T-cell (primary cell): ENCODE data around the gene TSPAN18. TPM values are rescaled to one million over a fixed set of nuclear protein-coding genes. Genes with fewer than 3 reads are reported as not detected.

ENCODE experiments used
- ATAC-seq, 4 experiments: fragments of 200-7000 bp in 3 of 4; fragments of 150-1000 bp in 1 of 4; cut with Tn5 transposase; replicated peaks in 1 of 4; 1 replicate in 3 of 4; 2 replicates in 1 of 4; pipeline ENCODE4 v1.10.0; 2021; ENCODE audit warnings: moderate library complexity in 3 of 4, mild to moderate bottlenecking in 2 of 4, moderate number of reproducible peaks in 1 of 4
- CTCF ChIA-PET, 2 donors: fragments of 300-600 bp; sonication (Branson Sonifier 250); formaldehyde crosslinking; loops; one replicate each; lab custom pipeline; 2022; ENCODE audit warnings: antibody characterized with exemption in 2 of 2; lab: Charles Lee
- POLR2A ChIA-PET, 2 donors: fragments of 300-600 bp; sonication (Branson Sonifier 250); formaldehyde crosslinking; loops; one replicate each; lab custom pipeline; 2022; ENCODE audit warnings: antibody characterized with exemption in 2 of 2; lab: Charles Lee
- DNase-seq, 35 experiments: peaks; one replicate each; pipeline versions ENCODE4 v3.0.0 to v3.0.0-alpha.2; 2013 to 2023
- H3K27ac ChIP-seq: one replicate; pipeline ENCODE4 v1.5.1; 2013; ENCODE audit warnings: low read length
- H3K27me3 ChIP-seq, 2 experiments: replicated peaks in 1 of 2; 1 replicate in 1 of 2; 2 replicates in 1 of 2; pipeline versions ENCODE4 v1.6.1 to v1.7.0; 2013; ENCODE audit warnings: low read length in 1 of 2, mixed read lengths in 1 of 2; ENCODE audit not compliant: control insufficient read depth in 2 of 2, insufficient read depth in 2 of 2; ENCODE audit errors: extremely low read depth in 1 of 2
- H3K36me3 ChIP-seq, 2 donors: 1 replicate in 1 of 2; 2 replicates in 1 of 2; pipeline versions ENCODE4 v1.6.1 to v1.7.0; 2013; ENCODE audit warnings: low read length in 1 of 2; ENCODE audit not compliant: control insufficient read depth in 2 of 2, insufficient read depth in 1 of 2; ENCODE audit errors: extremely low read depth in 1 of 2
- H3K4me1 ChIP-seq, 2 experiments: 1 replicate in 1 of 2; 2 replicates in 1 of 2; pipeline versions ENCODE4 v1.6.1 to v1.7.0; 2013; ENCODE audit warnings: low read length in 2 of 2, mixed read lengths in 1 of 2; ENCODE audit not compliant: insufficient read depth in 2 of 2, control insufficient read depth in 1 of 2; ENCODE audit errors: extremely low read depth in 1 of 2
- H3K4me3 ChIP-seq, 2 donors: 1 replicate in 1 of 2; 2 replicates in 1 of 2; pipeline versions ENCODE4 v1.5.1 to v1.7.0; 2013; ENCODE audit warnings: mild to moderate bottlenecking in 2 of 2, low read length in 1 of 2, moderate library complexity in 1 of 2; ENCODE audit not compliant: control insufficient read depth in 1 of 2; ENCODE audit errors: extremely low read depth in 1 of 2
- H3K9me3 ChIP-seq: 2 replicates; pipeline ENCODE4 v1.7.0; 2013
- H3K27ac Mint-ChIP-seq, 2 donors: one replicate each; pipeline ENCODE4 v1.8.0; 2020 to 2021; ENCODE audit warnings: mild to moderate bottlenecking in 2 of 2, mixed read lengths in 2 of 2
- H3K27me3 Mint-ChIP-seq, 2 donors: one replicate each; pipeline ENCODE4 v1.8.0; 2021 to 2022; ENCODE audit warnings: mixed read lengths in 2 of 2
- H3K36me3 Mint-ChIP-seq: one replicate; pipeline ENCODE4 v1.8.0; 2021; ENCODE audit warnings: mixed read lengths
- H3K4me1 Mint-ChIP-seq, 3 donors: one replicate each; pipeline ENCODE4 v1.8.0; 2020 to 2022; ENCODE audit warnings: mixed read lengths in 3 of 3, mild to moderate bottlenecking in 1 of 3
- H3K4me3 Mint-ChIP-seq, 3 donors: one replicate each; pipeline ENCODE4 v1.8.0; 2020 to 2022; ENCODE audit warnings: mild to moderate bottlenecking in 3 of 3, mixed read lengths in 3 of 3, moderate library complexity in 3 of 3
- H3K9me3 Mint-ChIP-seq, 3 donors: one replicate each; pipeline ENCODE4 v1.8.0; 2020 to 2022; ENCODE audit warnings: mixed read lengths in 3 of 3
- WGBS: methylation state at CpG from one replicate; pipeline ENCODE4 v1.1.5; 2013; ENCODE audit warnings: missing lambda C conversion rate; ENCODE audit not compliant: insufficient coverage; 5-methylcytosine and 5-hydroxymethylcytosine counted together
- total RNA-seq, 35 experiments: library from RNA in 6 of 35; stranded (reverse) in 6 of 35; fragments of 120-200 nt in 1 of 35; gene quantifications; one replicate each; pipeline versions ENCODE4 v1.2.1 to v1.2.4 and lab custom pipeline; 2013 to 2026

TSPAN18 gene
- total RNA-seq, 5 donors from 2014 or later (not counting 1 experiment from before 2014, with no cell fraction given): 18.4 to 59.1 (median 25.7) TPM

GRCh38 chr11:44689265-44689664, 37.5 kb upstream of the TSPAN18 start:
- no peak for ATAC-seq
- H3K36me3 ChIP-seq: no peaks in the 10 kb centered on the region
- H3K4me1 ChIP-seq: peaks cover 0 to 7% of the 10 kb centered on the region in 2 experiments
- no peaks in the 10 kb centered on the region for H3K36me3 Mint-ChIP-seq
- H3K4me3 Mint-ChIP-seq: no peak overlapping the region
- H3K9me3 ChIP-seq: no peaks in the 10 kb centered on the region
- 43% methylated on average over 2 of the region's 2 CpGs for WGBS
- H3K4me1 Mint-ChIP-seq: peaks cover 22 to 30% (median 23%) of the 10 kb centered on the region in 3 donors
- no peaks in the 10 kb centered on the region for H3K9me3 Mint-ChIP-seq
- ChIA-PET POLR2A (no interaction called here), CTCF (no interaction called here)
- no peak overlapping the region for H3K27ac Mint-ChIP-seq
- H3K27ac ChIP-seq: no peak overlapping the region
- H3K27me3 ChIP-seq: peaks cover 0 to 2% of the 10 kb centered on the region in 2 experiments
- H3K27me3 Mint-ChIP-seq: no peaks in the 10 kb centered on the region
- H3K4me3 ChIP-seq: no peak overlapping the region
- no peak for DNase-seq

- H3K4me3 Mint-ChIP-seq: no peak overlapping the region
- Histone ChIP-seq H3K27me3 (peaks cover 0 to 2% of the 10 kb centered on the region in 2 experiments), H3K4me1 (peaks cover 0 to 15% of the 10 kb centered on the region in 2 experiments), H3K9me3 (no peaks in the 10 kb centered on the region), H3K27ac (no peak overlapping the region), H3K36me3 (no peaks in the 10 kb centered on the region), H3K4me3 (no peak overlapping the region)
- H3K27me3 Mint-ChIP-seq: no peaks in the 10 kb centered on the region
- peaks cover 29 to 35% (median 30%) of the 10 kb centered on the region in 3 donors for H3K4me1 Mint-ChIP-seq
- 83% methylated on average over 1 of the region's 3 CpGs for WGBS
- DNase-seq (no peak), ATAC-seq (no peak)
- no peak overlapping the region for H3K27ac Mint-ChIP-seq
- no peaks in the 10 kb centered on the region for H3K36me3 Mint-ChIP-seq
- H3K9me3 Mint-ChIP-seq: no peaks in the 10 kb centered on the region
- ChIA-PET CTCF (interaction anchor here in 1 of 2 donors (0.6 kb wide), 1 partner anchor 64 kb away, joined by 3 read pairs; no protein-coding TSS in a partner anchor), POLR2A (no interaction called here)
Measured at GRCh38 chr11:44690651-44691050, 36.1 kb upstream of the TSPAN18 start.

- ATAC-seq: no peak
- Histone ChIP-seq H3K27ac (no peak overlapping the region), H3K36me3 (no peaks in the 10 kb centered on the region), H3K4me3 (no peak overlapping the region), H3K4me1 (peaks cover 0 to 15% of the 10 kb centered on the region in 2 experiments), H3K27me3 (peaks cover 0 to 2% of the 10 kb centered on the region in 2 experiments), H3K9me3 (no peaks in the 10 kb centered on the region)
- WGBS: 95% methylated on average over 7 of the region's 10 CpGs
- DNase-seq: no peak
- Mint-ChIP-seq H3K27ac (no peak overlapping the region), H3K36me3 (no peaks in the 10 kb centered on the region), H3K4me3 (no peak overlapping the region), H3K9me3 (no peaks in the 10 kb centered on the region), H3K27me3 (no peaks in the 10 kb centered on the region), H3K4me1 (peaks cover 17 to 23% (median 18%) of the 10 kb centered on the region in 3 donors)
- CTCF ChIA-PET: no interaction called here
- POLR2A ChIA-PET: no interaction called here
Measured at GRCh38 chr11:44692460-44692859, 34.3 kb upstream of the TSPAN18 start.

GRCh38 chr11:44693654-44694119, 33.1 kb upstream of the TSPAN18 start:
- H3K36me3 Mint-ChIP-seq: no peaks in the 10 kb centered on the region
- ATAC-seq: no peak
- Histone ChIP-seq H3K36me3 (no peaks in the 10 kb centered on the region), H3K4me3 (no peak overlapping the region), H3K27ac (no peak overlapping the region), H3K27me3 (no peaks in the 10 kb centered on the region), H3K4me1 (peaks cover 0 to 10% of the 10 kb centered on the region in 2 experiments), H3K9me3 (no peaks in the 10 kb centered on the region)
- POLR2A ChIA-PET: no interaction called here
- H3K27me3 Mint-ChIP-seq: no peaks in the 10 kb centered on the region
- H3K4me3 Mint-ChIP-seq: no peak overlapping the region
- H3K4me1 Mint-ChIP-seq: peaks cover 7 to 12% (median 11%) of the 10 kb centered on the region in 3 donors
- CTCF ChIA-PET: no interaction called here
- H3K27ac Mint-ChIP-seq: no peak overlapping the region
- DNase-seq: no peak
- no peaks in the 10 kb centered on the region for H3K9me3 Mint-ChIP-seq
- 83% methylated on average over 2 of the region's 7 CpGs for WGBS

GRCh38 chr11:44694443-44694842, 32.3 kb upstream of the TSPAN18 start:
- ATAC-seq: peak in 2 of 4 experiments; percentile 20 to 59
- peak overlapping the region; percentile 41 to 76 for H3K27ac Mint-ChIP-seq

GRCh38 chr11:44695169-44695833, 31.5 kb upstream of the TSPAN18 start:
- no peak for ATAC-seq
- no peaks in the 10 kb centered on the region for H3K9me3 ChIP-seq
- peaks cover 0 to 10% of the 10 kb centered on the region in 2 experiments for H3K4me1 ChIP-seq
- Mint-ChIP-seq H3K27me3 (peaks cover 5 to 7% of the 10 kb centered on the region in 2 donors), H3K4me1 (peaks cover 13 to 17% (median 16%) of the 10 kb centered on the region in 3 donors), H3K4me3 (no peak overlapping the region), H3K9me3 (no peaks in the 10 kb centered on the region), H3K36me3 (no peaks in the 10 kb centered on the region), H3K27ac (peak overlapping the region in 1 of 2 donors; percentile 41)
- DNase-seq: no peak
- no CpG with 5 or more reads among the region's 4 CpGs for WGBS
- no peak overlapping the region for H3K4me3 ChIP-seq
- no peak overlapping the region for H3K27ac ChIP-seq
- H3K36me3 ChIP-seq: no peaks in the 10 kb centered on the region
- POLR2A ChIA-PET: interaction anchor here in 1 of 2 donors (0.5 kb wide), 1 partner anchor 16 kb away, joined by 8 read pairs; no protein-coding TSS in a partner anchor
- peaks cover 0 to 9% of the 10 kb centered on the region in 2 experiments for H3K27me3 ChIP-seq
- CTCF ChIA-PET: no interaction called here

More at GRCh38 chr11:44694443-44694842, 32.3 kb upstream of the TSPAN18 start:
- peak in 1 of 35 experiments; percentile 17 for DNase-seq
- Mint-ChIP-seq H3K27me3 (peaks cover 3 to 4% of the 10 kb centered on the region in 2 donors), H3K4me1 (peaks cover 12 to 13% (median 13%) of the 10 kb centered on the region in 3 donors), H3K36me3 (no peaks in the 10 kb centered on the region), H3K9me3 (no peaks in the 10 kb centered on the region), H3K4me3 (peak overlapping the region in 1 of 3 donors; percentile 39)
- Histone ChIP-seq H3K4me1 (peaks cover 0 to 10% of the 10 kb centered on the region in 2 experiments), H3K27ac (no peak overlapping the region), H3K36me3 (no peaks in the 10 kb centered on the region), H3K9me3 (no peaks in the 10 kb centered on the region), H3K27me3 (peaks cover 0 to 3% of the 10 kb centered on the region in 2 experiments), H3K4me3 (no peak overlapping the region)
- POLR2A ChIA-PET: interaction anchor here in 1 of 2 donors (0.5 kb wide), 1 partner anchor 15 kb away, joined by 8 read pairs; no protein-coding TSS in a partner anchor
- WGBS: 85% methylated on average over 3 of the region's 12 CpGs
- CTCF ChIA-PET: no interaction called here
